Brain microvascular endothelial cell (primary cell): ENCODE results near the gene SLC9A3.

Experiments used
- DNase-seq: peaks from one replicate; pipeline ENCODE4 v3.0.0-alpha.2; 2020
- H3K27ac ChIP-seq: fragments of 250-450 bp; sonication (Bioruptor Pico); 2 replicates; pipeline ENCODE4 v1.5.1; 2020; ENCODE audit warnings: mild to moderate bottlenecking, moderate library complexity
- H3K27me3 ChIP-seq: fragments of 250-450 bp; sonication (Bioruptor Pico); replicated peaks from 2 replicates; pipeline ENCODE4 v1.5.1; 2020; ENCODE audit warnings: mild to moderate bottlenecking
- H3K36me3 ChIP-seq: fragments of 250-450 bp; sonication (Bioruptor Pico); replicated peaks from 2 replicates; pipeline ENCODE4 v1.5.1; 2020; ENCODE audit warnings: mild to moderate bottlenecking
- H3K4me3 ChIP-seq: 2 replicates; pipeline ENCODE4 v1.5.1; 2011; ENCODE audit warnings: low read depth, mild to moderate bottlenecking, control low read depth, low read length, moderate library complexity
- CTCF ChIP-seq: IDR thresholded peaks from 2 replicates; pipeline ENCODE4 v1.5.1; 2011; ENCODE audit warnings: low read depth, mild to moderate bottlenecking, moderate library complexity, low read length, control low read depth, inconsistent platforms; ENCODE audit errors: missing control alignments
- in situ Hi-C: cut with HindIII; loops from 2 replicates; pipeline ENCODE4 v1.10.0; 2017; ENCODE audit warnings: low sequenced_read_pairs, low pct_ligation_motif_present

Gene SLC9A3

GRCh38 chr5:542319-543311 is 18.4 kb upstream of the SLC9A3 start:
- DNase-seq = no peak
- Histone ChIP-seq H3K36me3 (no peaks in the 10 kb centered on the region), H3K4me3 (no peak overlapping the region), H3K27me3 (peaks cover 13% of the 10 kb centered on the region), H3K27ac (no peak overlapping the region)
- in situ Hi-C loops = no loop called here
- TF ChIP-seq CTCF = no peak

- peaks cover 13% of the 10 kb centered on the region for H3K27me3 ChIP-seq
- in situ Hi-C loops = no loop called here
- no peak overlapping the region for H3K27ac ChIP-seq
- DNase-seq = no peak
- no peak for TF ChIP-seq CTCF
- no peak overlapping the region for H3K4me3 ChIP-seq
- no peaks in the 10 kb centered on the region for H3K36me3 ChIP-seq
Measured at GRCh38 chr5:541539-542318, 17.5 kb upstream of the SLC9A3 start.

- Histone ChIP-seq H3K36me3 (no peaks in the 10 kb centered on the region), H3K27ac (no peak overlapping the region), H3K4me3 (no peak overlapping the region), H3K27me3 (peaks cover 13% of the 10 kb centered on the region)
- in situ Hi-C loops = no loop called here
- TF ChIP-seq CTCF = no peak
- no peak for DNase-seq
Measured at GRCh38 chr5:540906-541538, 16.8 kb upstream of the SLC9A3 start.

- Histone ChIP-seq H3K27me3 (peaks cover 15% of the 10 kb centered on the region), H3K27ac (no peak overlapping the region), H3K4me3 (no peak overlapping the region), H3K36me3 (no peaks in the 10 kb centered on the region)
- no peak for DNase-seq
- TF ChIP-seq CTCF = no peak
- in situ Hi-C loops = no loop called here
Measured at GRCh38 chr5:540071-540905, 16.0 kb upstream of the SLC9A3 start.

GRCh38 chr5:539469-540070 is 15.3 kb upstream of the SLC9A3 start:
- Histone ChIP-seq H3K27ac (no peak overlapping the region), H3K27me3 (peaks cover 15% of the 10 kb centered on the region), H3K36me3 (no peaks in the 10 kb centered on the region), H3K4me3 (no peak overlapping the region)
- DNase-seq = no peak
- in situ Hi-C loops = no loop called here
- no peak for TF ChIP-seq CTCF
